ENCODE measurements around the gene OLFML3. TPM values are rescaled to one million over a fixed set of nuclear protein-coding genes. Genes with fewer than 3 reads are reported as not detected.

OLFML3 gene
- total and polyA plus RNA-seq, 2 of the 8 experiments (the other 6 are each of a cell fraction or from before 2014, with no cell fraction given): 56.0 to 72.3 TPM

- TF ChIP-seq JUND (IDR thresholded peaks at IDR 0.05; ENCODE audit: low read length) (0 out of 2 replicates have a peak, but pooled peaks have one; percentile 40), ASH2L (IDR thresholded peaks at IDR 0.05; ENCODE audit: low read length) (peak; percentile 71), CREB1 (IDR thresholded peaks at IDR 0.05) (peak; percentile 50; the same call in 1 of the 2 replicates), HDAC2 (IDR thresholded peaks at IDR 0.05; ENCODE audit: borderline replicate concordance in 1 of 2, low read depth in 2 of 2, low read length in 2 of 2) (peak in 1 of 2 experiments; percentile 54; a peak in 1 of 4 replicates), POLR2AphosphoS5 (IDR thresholded peaks at IDR 0.05; ENCODE audit: low read depth, low read length) (no peak; the same call in 1 of the 2 replicates), CHD2 (IDR thresholded peaks at IDR 0.05; ENCODE audit: low read length) (no peak), CTCF (IDR thresholded peaks at IDR 0.05; ENCODE audit: control extremely low read depth in 1 of 3, insufficient read depth in 1 of 3, low read depth in 1 of 3, low read length in 3 of 3) (peak; percentile 74 to 82 (median 81)), TBP (IDR thresholded peaks at IDR 0.05; ENCODE audit: low read depth, low read length) (no peak)
Observed at GRCh38 chr1:113978863-113979702, at the start of gene OLFML3 (continued).

Data from H1 (cell line).